Kidney (tissue), 14 donors: ENCODE results near the gene NHS. TPM values are rescaled to one million over a fixed set of nuclear protein-coding genes. Genes with fewer than 3 reads are reported as not detected.

Source experiments
- DNase-seq, 5 donors: peaks; one replicate each; pipeline ENCODE4 v3.0.0-alpha.2; 2013 to 2020
- FAIRE-seq: peaks from 2 replicates; lab custom pipeline; 2012; peaks lifted over from hg19 to GRCh38; lab: Jason Lieb, UNC
- H3K27ac ChIP-seq, 2 donors: one replicate each; pipeline ENCODE4 v1.7.0; 2013; ENCODE audit warnings: low read depth in 2 of 2, low read length in 2 of 2, inconsistent platforms in 1 of 2
- H3K27me3 ChIP-seq: one replicate; pipeline ENCODE4 v1.7.1; 2013; ENCODE audit warnings: low read length, inconsistent platforms; ENCODE audit not compliant: control insufficient read depth, insufficient read depth
- H3K36me3 ChIP-seq, 3 donors: one replicate each; pipeline versions ENCODE4 v1.7.0 to v1.7.1; 2013; ENCODE audit warnings: low read length in 3 of 3, control low read depth in 1 of 3, inconsistent platforms in 1 of 3; ENCODE audit not compliant: insufficient read depth in 3 of 3, control insufficient read depth in 2 of 3
- H3K4me1 ChIP-seq, 3 donors: one replicate each; pipeline versions ENCODE4 v1.7.0 to v1.7.1; 2013; ENCODE audit warnings: low read length in 3 of 3, inconsistent platforms in 1 of 3, low read depth in 1 of 3; ENCODE audit not compliant: control insufficient read depth in 2 of 3, insufficient read depth in 2 of 3
- H3K4me3 ChIP-seq, 3 donors: one replicate each; pipeline versions ENCODE4 v1.7.0 to v1.8.1; 2013; ENCODE audit warnings: low read length in 3 of 3, control low read depth in 1 of 3, inconsistent platforms in 1 of 3
- H3K9ac ChIP-seq, 3 donors: one replicate each; pipeline versions ENCODE4 v1.7.0 to v1.7.1; 2013; ENCODE audit warnings: low read length in 3 of 3, control low read depth in 1 of 3, inconsistent platforms in 1 of 3
- H3K9me3 ChIP-seq, 3 donors: one replicate each; pipeline versions ENCODE4 v1.7.0 to v1.7.1; 2013; ENCODE audit warnings: low read length in 3 of 3, control low read depth in 1 of 3, inconsistent platforms in 1 of 3; ENCODE audit not compliant: control insufficient read depth in 2 of 3, insufficient read depth in 1 of 3
- intact Hi-C: fragments of 100-400 bp; cut with DNase I; formaldehyde crosslinking; loops from one replicate; pipeline ENCODE4 v1.11.1; 2022
- polyA plus RNA-seq: library from polyadenylated mRNA; stranded (reverse); fragments of 350-450 nt; fragmentation: Illumina TruSeq; extraction: RNeasy Lipid Tissue Mini Kit (QIAGEN cat#74804); gene quantifications from one replicate; pipeline ENCODE4 v1.2.3, GENCODE V29; 2014; ENCODE audit warnings: low read depth, low replicate concordance; ENCODE audit not compliant: insufficient read depth
- total RNA-seq: library from RNA; stranded (reverse); fragmentation: NEBNext Ultra II Directional; extraction: Animal tissue kit (Norgen Biotek cat#: 25700); gene quantifications from one replicate; pipeline ENCODE4 v1.2.1, GENCODE V29; 2021
- TF ChIP-seq, protein P1 (sequence below): IDR thresholded peaks from 3 replicates; pipeline ENCODE4 v1.5.1; 2012; ENCODE audit warnings: mild to moderate bottlenecking, moderate library complexity, borderline replicate concordance; ENCODE audit not compliant: insufficient read depth; ENCODE audit errors: extremely low read depth
- donor health status: control.
- donor health status: control.
- donor health status: control.
- donor health status: control.
- donor health status: control.
- donor health status: DM: yes; HTN: yes; CAD: no.
- donor health status: Normal renal cell carcinoma (clear cell type).

NHS gene
- total and polyA plus RNA-seq, 2 donors from 2014 or later = 3.1 to 28.9 TPM

DNA sequence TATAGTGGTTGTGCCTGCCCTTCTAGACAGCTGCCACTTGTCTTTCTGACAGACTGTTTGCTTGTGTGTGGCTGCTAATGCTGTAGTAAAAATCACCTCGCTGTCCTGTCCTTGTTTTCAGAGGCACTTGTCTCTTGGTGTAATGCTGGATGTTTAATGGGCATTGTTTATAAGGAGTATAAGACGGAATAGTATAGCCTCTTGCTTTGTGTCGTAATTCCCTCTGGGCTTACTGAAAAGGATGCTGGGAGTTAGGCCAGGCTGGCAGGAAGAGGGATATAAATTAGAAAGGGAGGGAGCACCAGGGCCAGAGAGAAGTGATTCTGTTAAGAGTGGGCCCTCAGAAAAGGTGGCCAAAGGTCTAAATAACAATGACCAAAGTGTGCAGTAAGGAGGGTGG, 29.0 kb downstream of the NHS start:
- intact Hi-C loops = no loop called here
- no peaks in the 10 kb centered on the region for H3K36me3 ChIP-seq
- no peak overlapping the region for H3K9ac ChIP-seq
- TF ChIP-seq, protein P1, sequence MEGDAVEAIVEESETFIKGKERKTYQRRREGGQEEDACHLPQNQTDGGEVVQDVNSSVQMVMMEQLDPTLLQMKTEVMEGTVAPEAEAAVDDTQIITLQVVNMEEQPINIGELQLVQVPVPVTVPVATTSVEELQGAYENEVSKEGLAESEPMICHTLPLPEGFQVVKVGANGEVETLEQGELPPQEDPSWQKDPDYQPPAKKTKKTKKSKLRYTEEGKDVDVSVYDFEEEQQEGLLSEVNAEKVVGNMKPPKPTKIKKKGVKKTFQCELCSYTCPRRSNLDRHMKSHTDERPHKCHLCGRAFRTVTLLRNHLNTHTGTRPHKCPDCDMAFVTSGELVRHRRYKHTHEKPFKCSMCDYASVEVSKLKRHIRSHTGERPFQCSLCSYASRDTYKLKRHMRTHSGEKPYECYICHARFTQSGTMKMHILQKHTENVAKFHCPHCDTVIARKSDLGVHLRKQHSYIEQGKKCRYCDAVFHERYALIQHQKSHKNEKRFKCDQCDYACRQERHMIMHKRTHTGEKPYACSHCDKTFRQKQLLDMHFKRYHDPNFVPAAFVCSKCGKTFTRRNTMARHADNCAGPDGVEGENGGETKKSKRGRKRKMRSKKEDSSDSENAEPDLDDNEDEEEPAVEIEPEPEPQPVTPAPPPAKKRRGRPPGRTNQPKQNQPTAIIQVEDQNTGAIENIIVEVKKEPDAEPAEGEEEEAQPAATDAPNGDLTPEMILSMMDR = no peak
- no peak overlapping the region for H3K4me3 ChIP-seq
- no peaks in the 10 kb centered on the region for H3K27me3 ChIP-seq
- H3K4me1 ChIP-seq = peaks cover 0 to 10% (median 7%) of the 10 kb centered on the region in 3 donors
- H3K9me3 ChIP-seq = no peaks in the 10 kb centered on the region
- DNase-seq = no peak
- H3K27ac ChIP-seq = peak overlapping the region in 1 of 2 donors; percentile 65
- no peak for FAIRE-seq

DNA sequence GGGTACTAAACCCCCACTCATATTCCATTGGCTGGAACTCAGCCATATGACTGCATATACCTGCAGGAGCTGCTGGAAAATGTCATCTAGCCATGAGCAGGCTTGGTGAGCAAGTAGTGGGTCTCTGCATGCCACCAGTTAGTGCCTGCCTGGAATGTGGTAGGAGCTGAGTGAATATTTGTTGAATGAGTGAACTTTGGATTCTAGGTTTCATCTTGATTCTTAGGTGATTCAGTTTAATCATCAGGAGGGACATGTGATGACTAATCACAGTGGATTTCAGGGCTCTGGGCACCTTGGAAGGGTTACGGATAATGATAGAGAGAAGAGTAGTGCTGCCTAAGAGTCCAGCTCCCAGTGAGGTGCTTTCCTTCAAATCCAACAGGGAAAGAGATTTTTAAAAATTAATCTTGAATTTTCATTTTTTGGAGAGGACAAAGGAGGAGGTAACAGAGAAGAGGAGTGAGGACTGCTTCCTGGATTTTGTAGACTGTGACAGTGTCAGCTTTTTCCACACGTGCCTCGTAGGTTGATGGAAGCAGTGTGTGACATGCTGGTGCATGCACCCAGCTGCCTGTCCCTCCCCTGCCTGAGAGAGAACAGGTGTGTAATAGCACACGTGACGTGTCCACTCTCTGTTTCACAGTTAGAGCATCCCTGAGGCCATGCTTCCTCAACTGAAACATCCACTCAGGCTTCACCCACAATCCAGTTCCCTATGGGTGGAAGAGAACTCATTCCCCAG, 30.4 kb downstream of the NHS start:
- no peak overlapping the region for H3K9ac ChIP-seq
- FAIRE-seq (no peak), DNase-seq (no peak)
- intact Hi-C loops = no loop called here
- peaks cover 0 to 10% (median 7%) of the 10 kb centered on the region in 3 donors for H3K4me1 ChIP-seq
- H3K9me3 ChIP-seq = no peaks in the 10 kb centered on the region
- H3K27ac ChIP-seq = peak overlapping the region; percentile 22 to 65
- TF ChIP-seq, protein P1 = no peak
- no peak overlapping the region for H3K4me3 ChIP-seq
- no peaks in the 10 kb centered on the region for H3K36me3 ChIP-seq
- H3K27me3 ChIP-seq = no peaks in the 10 kb centered on the region

- DNase-seq (peak in 2 of 5 donors; percentile 20 to 25), FAIRE-seq (no peak)
- intact Hi-C loops = no loop called here
- Histone ChIP-seq H3K9me3 (no peaks in the 10 kb centered on the region), H3K27me3 (peaks cover 4% of the 10 kb centered on the region), H3K36me3 (no peaks in the 10 kb centered on the region), H3K4me1 (peaks cover 0 to 14% (median 7%) of the 10 kb centered on the region in 3 donors), H3K9ac (no peak overlapping the region), H3K27ac (no peak overlapping the region), H3K4me3 (no peak overlapping the region)
- TF ChIP-seq, protein P1 = no peak
These were observed 34.7 kb downstream of the NHS start for GRCh38 chrX:17409566-17410290.
